AG04449 (cell line): Measurements from ENCODE around the gene SOX6.
A peak's percentile ranks its signal among the peaks of the same experiment; 100 is the strongest.

Experiments used
- CTCF ChIA-PET: fragments of 350-600 bp; formaldehyde crosslinking; extraction: SDS; loops from one replicate; lab custom pipeline; 2021; ENCODE audit warnings: antibody characterized with exemption; lab: Yijun Ruan, JAX
- POLR2A ChIA-PET: fragments of 400-600, 350-600 bp; formaldehyde crosslinking; extraction: SDS; loops from one replicate; lab custom pipeline; 2020; ENCODE audit warnings: antibody characterized with exemption, inconsistent platforms; lab: Yijun Ruan, JAX
- DNase-seq: peaks from one replicate; pipeline ENCODE4 v3.0.0-alpha.2; 2010; ENCODE audit warnings: low read depth, low spot score
- H3K4me3 ChIP-seq: 2 replicates; pipeline ENCODE4 v1.5.1; 2011; ENCODE audit warnings: low read depth, mild to moderate bottlenecking, control low read depth, low read length
- TF ChIP-seq, protein P1 (sequence below): IDR thresholded peaks from one replicate; pipeline ENCODE4 v1.5.1; 2011; ENCODE audit warnings: mild to moderate bottlenecking, moderate library complexity, low read length, control low read depth, inconsistent platforms; ENCODE audit not compliant: insufficient read depth; ENCODE audit errors: missing control alignments

The SOX6 gene

DNA sequence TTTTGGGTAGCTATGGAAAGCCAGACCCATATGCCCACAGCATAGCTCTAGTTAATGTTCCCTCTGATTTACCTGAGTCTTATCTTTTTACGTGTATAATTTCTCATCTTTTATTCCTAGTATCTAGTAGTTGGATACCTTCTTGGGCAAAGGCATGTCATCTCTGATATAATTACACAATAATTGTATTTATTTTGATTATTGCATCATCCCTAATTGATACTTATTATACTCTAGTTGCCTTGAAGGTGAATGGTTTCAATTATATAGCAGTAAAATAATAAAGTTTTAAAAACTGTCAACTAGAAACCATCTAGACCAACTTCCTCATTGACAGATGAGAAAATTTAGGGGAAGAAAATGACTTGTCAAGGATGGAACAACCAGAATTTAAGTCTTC lies 347.3 kb downstream of the SOX6 start:
- ChIA-PET CTCF (no interaction called here), POLR2A (no interaction called here)
- TF ChIP-seq, protein P1, sequence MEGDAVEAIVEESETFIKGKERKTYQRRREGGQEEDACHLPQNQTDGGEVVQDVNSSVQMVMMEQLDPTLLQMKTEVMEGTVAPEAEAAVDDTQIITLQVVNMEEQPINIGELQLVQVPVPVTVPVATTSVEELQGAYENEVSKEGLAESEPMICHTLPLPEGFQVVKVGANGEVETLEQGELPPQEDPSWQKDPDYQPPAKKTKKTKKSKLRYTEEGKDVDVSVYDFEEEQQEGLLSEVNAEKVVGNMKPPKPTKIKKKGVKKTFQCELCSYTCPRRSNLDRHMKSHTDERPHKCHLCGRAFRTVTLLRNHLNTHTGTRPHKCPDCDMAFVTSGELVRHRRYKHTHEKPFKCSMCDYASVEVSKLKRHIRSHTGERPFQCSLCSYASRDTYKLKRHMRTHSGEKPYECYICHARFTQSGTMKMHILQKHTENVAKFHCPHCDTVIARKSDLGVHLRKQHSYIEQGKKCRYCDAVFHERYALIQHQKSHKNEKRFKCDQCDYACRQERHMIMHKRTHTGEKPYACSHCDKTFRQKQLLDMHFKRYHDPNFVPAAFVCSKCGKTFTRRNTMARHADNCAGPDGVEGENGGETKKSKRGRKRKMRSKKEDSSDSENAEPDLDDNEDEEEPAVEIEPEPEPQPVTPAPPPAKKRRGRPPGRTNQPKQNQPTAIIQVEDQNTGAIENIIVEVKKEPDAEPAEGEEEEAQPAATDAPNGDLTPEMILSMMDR = no peak
- H3K4me3 ChIP-seq = no peak overlapping the region
- no peak for DNase-seq

DNA sequence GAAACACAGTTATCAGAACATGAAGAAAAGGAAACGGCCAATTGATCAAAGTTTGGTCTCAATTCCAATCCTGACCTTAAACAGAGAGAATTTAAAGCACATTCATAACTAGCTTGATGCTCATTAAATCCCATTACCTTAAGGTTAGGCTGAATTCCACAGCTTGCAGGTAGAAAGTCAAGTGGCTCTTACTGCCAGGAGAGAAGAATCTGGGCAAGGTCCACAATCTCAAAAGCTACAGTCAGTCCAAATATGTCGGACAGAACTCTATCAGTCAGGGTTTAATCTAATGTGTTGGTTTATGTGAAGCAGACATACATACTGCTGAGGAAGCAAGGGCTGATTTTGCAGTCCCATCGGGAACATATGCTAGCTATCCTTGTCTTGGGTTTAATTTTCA lies 348.8 kb downstream of the SOX6 start:
- ChIA-PET POLR2A (no interaction called here), CTCF (no interaction called here)
- DNase-seq = no peak
- H3K4me3 ChIP-seq = no peak overlapping the region
- TF ChIP-seq, protein P1 = no peak

DNA sequence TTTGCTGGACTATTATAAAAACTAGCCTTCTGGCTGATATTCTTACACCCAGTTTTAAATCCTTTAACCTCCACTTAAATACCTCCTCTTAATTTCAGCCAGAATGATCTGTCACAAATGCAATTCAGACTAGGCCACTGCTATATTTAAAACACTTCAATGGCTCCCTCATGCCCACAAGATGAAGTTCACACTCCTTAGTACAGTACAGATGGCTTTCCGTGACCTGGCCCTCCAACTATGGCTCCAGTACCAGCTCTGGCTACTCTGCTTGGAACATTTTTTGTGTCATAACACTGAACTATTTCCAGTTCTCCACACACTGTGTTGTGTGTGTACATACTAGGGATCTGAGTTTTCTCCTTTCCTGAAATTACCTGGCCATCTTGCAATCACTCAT lies 353.4 kb downstream of the SOX6 start:
- TF ChIP-seq, protein P1 = no peak
- CTCF ChIA-PET = interaction anchor here (0.9 to 2.7 kb wide), 4 partner anchors 14 to 167 kb away, joined by 3 to 9 read pairs (median 4); no protein-coding TSS in a partner anchor
- POLR2A ChIA-PET = no interaction called here

DNA sequence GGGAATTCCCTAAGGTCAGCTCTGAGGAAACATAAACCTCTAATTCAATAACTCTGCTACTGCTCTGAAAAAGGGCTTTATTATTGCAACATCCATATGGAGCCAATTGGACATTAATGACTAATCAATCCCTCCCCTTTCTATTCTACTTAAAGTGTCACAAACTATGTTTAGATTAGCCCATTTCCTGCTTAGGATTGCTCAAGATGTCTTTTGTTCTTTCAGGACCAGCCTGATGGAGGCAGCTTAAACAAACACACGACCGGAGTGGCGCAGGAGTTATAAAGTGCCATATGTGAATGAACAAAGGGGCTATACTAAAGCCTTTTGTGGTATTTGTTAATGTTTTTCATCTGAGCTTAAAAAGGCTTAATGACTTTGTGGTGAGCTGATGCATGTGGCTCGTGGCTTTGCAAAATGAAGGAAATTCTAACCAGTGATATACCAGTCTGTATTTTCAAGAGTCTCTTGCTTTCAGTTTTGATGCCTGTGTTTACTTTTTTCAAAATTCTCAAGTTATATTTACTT lies 354.4 kb downstream of the SOX6 start:
- POLR2A ChIA-PET = interaction anchor here (0.6 to 1.3 kb wide), 2 partner anchors 603 to 605 kb away, joined by 3 to 5 read pairs; no protein-coding TSS in a partner anchor
- peak; percentile 76 for DNase-seq
- TF ChIP-seq, protein P1 = no peak
- CTCF ChIA-PET = interaction anchor here (0.8 to 2.7 kb wide), 5 partner anchors 12 to 612 kb away, joined by 3 to 9 read pairs (median 4); no protein-coding TSS in a partner anchor
- H3K4me3 ChIP-seq = peak overlapping the region; percentile 16; the same call in 1 of the 2 replicates

More for the DNA sequence above, 353.4 kb downstream of the SOX6 start:
- no peak overlapping the region for H3K4me3 ChIP-seq
- no peak for DNase-seq

DNA sequence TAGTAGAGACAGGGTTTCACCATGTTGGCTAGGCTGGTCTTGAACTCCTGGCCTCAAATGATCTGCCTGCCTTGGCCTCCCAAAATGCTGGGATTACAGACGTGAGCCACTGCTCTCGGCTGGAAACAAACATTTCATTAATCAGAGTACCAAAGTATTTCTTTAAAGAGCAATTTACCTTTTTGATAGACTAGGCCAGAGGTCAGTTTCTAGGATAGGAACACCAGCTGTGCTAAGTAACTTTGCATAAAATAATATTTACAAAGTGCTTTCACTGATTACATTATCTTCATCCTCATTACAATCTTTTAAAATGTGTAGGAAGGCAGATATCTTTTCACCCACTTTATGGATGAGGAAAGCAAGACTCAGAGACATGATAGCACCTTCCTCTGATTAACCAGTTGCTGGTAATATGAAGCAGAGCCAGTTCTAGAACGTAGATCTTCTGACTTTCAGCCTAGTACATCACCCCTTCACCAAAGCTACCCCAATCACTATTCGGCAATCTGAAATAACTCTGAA lies 355.2 kb downstream of the SOX6 start:
- POLR2A ChIA-PET = no interaction called here
- CTCF ChIA-PET = interaction anchor here (1.2 to 2.7 kb wide), 4 partner anchors 13 to 613 kb away, joined by 3 to 9 read pairs (median 5); no protein-coding TSS in a partner anchor
- no peak overlapping the region for H3K4me3 ChIP-seq
- DNase-seq = no peak
- TF ChIP-seq, protein P1 = no peak

DNA sequence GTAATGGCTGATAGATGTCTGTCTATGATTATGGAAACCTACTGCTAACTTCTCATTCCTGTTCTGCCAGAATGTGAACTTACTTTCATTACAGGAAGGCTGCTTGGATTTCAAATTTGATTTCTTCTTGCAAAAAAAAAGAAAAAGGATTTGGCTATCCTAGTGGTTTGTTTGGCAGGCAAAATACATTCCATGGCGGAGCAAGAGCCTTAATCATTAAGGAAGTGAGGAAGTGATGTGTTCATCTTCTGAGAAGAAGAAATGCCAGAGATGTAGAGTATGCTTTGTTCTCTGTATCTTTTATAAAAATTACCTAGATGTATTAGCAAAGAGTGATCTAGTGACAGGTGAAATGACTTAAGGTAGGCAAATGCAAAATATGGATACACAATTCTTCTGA lies 356.3 kb downstream of the SOX6 start:
- POLR2A ChIA-PET = no interaction called here
- TF ChIP-seq, protein P1 = no peak
- CTCF ChIA-PET = no interaction called here
- peak; percentile 71 for DNase-seq
- no peak overlapping the region for H3K4me3 ChIP-seq
